Esophagus muscularis mucosa (tissue), 3 donors: ENCODE results near the gene MED13L.
"Not testable (repeated sequence)": the region's sequence is repeated elsewhere in the genome, so short reads cannot be mapped to it uniquely, and the experiment has no call there.

Experiments used
- POLR2AphosphoS5 ChIP-seq, 2 donors: sonication (generic); formaldehyde crosslinking; IDR thresholded peaks; one replicate each; pipeline ENCODE4 v1.6.1; 2017; ENCODE audit warnings: antibody characterized with exemption in 2 of 2
- TF ChIP-seq, protein P1 (sequence below), 3 experiments: fragments of 200-600 bp in 2 of 3; fragments of 450-650 bp in 1 of 3; sonication (generic) in 2 of 3; IDR thresholded peaks; one replicate each; pipeline ENCODE4 v1.5.1; 2017 to 2019; ENCODE audit warnings: antibody characterized with exemption in 3 of 3, mild to moderate bottlenecking in 2 of 3, moderate library complexity in 1 of 3

DNA sequence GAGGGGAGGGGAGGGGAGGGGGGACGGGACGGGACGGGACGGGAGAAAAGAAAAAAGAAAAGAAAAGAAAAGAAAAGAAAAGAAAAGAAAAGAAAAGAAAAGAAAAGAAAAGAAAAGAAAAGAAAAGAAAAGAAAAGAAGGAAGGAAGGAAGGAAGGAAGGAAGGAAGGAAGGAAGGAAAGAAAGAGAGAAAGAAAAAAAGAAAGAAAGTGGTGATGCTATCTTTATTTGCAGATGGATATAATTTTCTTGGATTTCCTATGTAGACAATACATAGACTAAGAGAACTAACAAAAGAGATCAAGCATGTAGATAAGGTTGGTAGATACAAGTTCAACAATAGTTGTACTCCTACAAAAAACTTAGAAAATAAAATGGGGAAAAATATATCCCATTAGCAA, 245.9 kb downstream of the MED13L start:
- TF ChIP-seq, protein P1, sequence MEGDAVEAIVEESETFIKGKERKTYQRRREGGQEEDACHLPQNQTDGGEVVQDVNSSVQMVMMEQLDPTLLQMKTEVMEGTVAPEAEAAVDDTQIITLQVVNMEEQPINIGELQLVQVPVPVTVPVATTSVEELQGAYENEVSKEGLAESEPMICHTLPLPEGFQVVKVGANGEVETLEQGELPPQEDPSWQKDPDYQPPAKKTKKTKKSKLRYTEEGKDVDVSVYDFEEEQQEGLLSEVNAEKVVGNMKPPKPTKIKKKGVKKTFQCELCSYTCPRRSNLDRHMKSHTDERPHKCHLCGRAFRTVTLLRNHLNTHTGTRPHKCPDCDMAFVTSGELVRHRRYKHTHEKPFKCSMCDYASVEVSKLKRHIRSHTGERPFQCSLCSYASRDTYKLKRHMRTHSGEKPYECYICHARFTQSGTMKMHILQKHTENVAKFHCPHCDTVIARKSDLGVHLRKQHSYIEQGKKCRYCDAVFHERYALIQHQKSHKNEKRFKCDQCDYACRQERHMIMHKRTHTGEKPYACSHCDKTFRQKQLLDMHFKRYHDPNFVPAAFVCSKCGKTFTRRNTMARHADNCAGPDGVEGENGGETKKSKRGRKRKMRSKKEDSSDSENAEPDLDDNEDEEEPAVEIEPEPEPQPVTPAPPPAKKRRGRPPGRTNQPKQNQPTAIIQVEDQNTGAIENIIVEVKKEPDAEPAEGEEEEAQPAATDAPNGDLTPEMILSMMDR (IDR thresholded peaks at IDR 0.05), result not testable (repeated sequence)
- TF ChIP-seq POLR2AphosphoS5 (IDR thresholded peaks at IDR 0.05), result not testable (repeated sequence)
